HTERT RPE-1 (cell line): ENCODE measurements around the gene HMGCS2.
"Not testable (repeated sequence)": the region's sequence is repeated elsewhere in the genome, so short reads cannot be mapped to it uniquely, and the experiment has no call there.

Experiments
- in situ Hi-C: fragments of 300-500 bp; cut with MboI; formaldehyde crosslinking; loops from 4 replicates; pipeline ENCODE4 v1.14.3; 2020; ENCODE audit warnings: low sequenced_read_pairs

Gene HMGCS2

GRCh38 chr1:119732465-119733168, 36.1 kb downstream of the HMGCS2 start:
- in situ Hi-C loops: no loop called here

DNA sequence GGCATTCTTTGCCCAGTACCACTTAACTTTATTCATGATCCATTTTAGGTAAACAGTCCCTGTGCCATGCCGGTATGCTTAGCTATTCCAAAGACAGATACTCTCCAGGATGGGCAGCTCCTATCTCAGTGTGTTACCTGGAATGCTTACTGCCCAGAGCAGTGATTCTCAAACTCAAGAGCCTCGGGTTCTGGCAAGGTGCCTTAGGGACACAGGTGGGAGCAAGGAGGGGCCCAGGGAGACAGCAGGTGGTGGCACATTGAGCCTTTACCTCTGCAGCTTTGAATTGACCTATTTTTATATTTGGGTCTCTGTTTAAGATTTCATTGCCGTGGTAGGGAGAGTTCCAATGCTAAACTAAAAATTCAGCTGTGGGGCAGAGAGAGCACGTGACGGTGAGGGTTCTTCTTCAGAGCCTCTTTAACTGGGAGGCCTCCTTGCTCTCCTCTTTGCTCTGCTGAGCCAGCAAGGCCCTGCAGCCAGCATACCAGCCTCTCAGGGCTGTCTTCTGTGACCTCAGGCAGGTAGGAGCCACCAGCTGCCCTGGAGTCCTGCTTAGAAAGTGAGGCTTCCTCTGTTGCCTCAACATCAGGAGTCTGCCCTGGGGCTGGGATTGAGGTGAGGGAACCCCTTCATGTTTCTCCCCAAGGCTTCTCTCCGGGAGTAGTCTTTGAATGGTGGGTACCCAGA, 36.8 kb downstream of the HMGCS2 start:
- in situ Hi-C loops: no loop called here

- in situ Hi-C loops: no loop called here
Observed at GRCh38 chr1:119731060-119731459, 37.6 kb downstream of the HMGCS2 start.

DNA sequence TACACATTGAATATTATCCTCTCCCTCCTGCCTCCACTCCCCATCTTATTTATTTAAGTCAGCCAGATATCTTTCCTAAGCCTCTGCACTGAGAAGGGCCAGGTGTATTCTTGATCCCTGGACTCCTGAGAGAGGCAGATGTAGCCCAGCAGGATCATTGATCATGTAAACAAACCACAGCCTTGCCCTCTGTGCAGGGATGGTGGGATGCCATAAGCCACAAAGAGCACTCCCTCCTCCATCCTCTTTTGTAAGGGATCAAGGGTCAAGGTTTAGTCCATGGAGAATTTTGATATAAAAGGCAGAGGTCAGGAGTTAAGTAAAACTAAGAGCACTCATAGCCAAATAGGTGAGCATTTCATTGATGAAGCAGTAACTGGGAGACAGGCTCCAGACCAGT, 39.7 kb downstream of the HMGCS2 start:
- in situ Hi-C loops: no loop called here

DNA sequence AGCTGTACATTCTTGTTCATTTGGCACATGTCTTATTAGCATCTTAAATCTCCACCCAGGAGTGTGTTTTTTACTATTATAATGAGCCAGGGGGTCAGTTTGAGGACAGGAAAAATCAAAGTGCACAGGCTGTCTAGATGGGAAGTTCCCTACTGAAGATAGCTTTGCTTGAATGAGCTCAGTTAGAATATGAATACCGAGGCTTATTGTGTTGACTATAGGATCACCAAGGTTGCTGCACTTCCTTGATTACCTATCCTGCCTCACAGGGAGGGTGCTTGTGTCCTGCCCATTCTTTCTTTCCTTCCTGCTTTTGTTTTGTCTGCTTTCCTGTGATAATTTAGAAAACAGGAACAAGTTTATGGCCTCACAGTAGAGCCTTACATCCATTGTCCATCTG, 40.7 kb downstream of the HMGCS2 start:
- in situ Hi-C loops: no loop called here

DNA sequence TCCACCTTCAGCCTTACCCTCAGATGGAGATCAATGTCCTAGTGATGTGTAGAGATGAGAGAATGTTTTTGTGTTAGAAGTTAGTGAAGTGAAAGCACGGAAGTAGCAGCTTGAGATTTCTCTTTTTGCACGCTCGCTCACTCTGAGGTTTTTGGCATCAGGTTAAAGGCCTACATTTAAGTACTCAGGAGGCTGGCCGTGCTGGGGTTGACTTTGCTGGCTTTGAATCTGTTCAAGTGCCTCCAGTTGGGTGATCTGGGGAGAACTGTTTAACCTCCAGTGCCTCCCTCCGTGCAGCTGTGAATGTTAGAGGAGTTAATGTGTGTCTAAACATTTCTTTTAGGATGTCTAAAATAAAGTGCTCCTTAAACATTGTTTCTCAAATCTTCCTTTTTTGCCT, 43.1 kb downstream of the HMGCS2 start:
- in situ Hi-C loops: no loop called here

GRCh38 chr1:119724611-119725218, 44.0 kb downstream of the HMGCS2 start:
- in situ Hi-C loops: no loop called here

- in situ Hi-C loops: no loop called here
Observed at GRCh38 chr1:119721896-119722295, 46.8 kb downstream of the HMGCS2 start.

- in situ Hi-C loops: no loop called here
Observed at GRCh38 chr1:119720866-119721440, 47.8 kb downstream of the HMGCS2 start.

GRCh38 chr1:119718972-119719371, 49.7 kb downstream of the HMGCS2 start:
- in situ Hi-C loops: no loop called here

DNA sequence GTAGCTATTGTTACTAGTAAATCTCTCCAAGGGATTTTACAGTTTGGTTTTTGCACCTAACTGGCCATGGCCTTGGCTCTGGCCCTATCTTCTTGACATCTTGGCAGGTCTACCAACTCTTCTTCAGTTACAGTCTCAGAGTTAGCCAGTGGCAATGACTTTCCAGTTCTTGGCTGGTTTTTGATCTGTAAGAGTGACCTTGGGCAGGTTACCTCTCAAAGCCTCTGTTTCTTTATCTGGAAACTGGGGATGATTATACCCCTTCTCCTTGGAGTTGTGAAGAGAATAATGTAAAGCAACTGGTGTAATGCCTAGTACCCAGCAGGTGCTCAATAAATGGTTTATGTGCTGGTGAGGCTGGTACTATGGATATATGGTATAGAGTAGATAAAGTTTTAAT, 50.3 kb downstream of the HMGCS2 start:
- in situ Hi-C loops: no loop called here

DNA sequence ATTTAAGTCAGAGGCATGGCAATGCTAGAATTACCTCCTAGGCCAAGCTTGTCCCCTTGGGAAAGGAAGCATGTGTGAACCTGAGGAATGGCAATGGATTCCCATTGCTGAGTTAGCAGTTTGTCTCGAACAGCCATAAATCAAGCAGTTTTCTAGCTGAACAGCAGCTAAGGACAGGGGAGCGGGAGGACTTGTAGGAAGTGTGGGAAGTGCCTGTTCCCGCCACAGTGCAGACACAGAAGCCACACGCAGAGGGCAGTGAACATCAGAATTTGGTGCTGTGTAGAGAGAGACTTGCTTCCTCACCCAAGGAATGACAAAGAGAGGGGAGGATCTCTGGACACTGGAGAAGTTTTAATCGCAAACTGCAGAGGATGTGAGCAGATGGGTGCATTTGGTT, 53.2 kb downstream of the HMGCS2 start:
- in situ Hi-C loops: no loop called here

DNA sequence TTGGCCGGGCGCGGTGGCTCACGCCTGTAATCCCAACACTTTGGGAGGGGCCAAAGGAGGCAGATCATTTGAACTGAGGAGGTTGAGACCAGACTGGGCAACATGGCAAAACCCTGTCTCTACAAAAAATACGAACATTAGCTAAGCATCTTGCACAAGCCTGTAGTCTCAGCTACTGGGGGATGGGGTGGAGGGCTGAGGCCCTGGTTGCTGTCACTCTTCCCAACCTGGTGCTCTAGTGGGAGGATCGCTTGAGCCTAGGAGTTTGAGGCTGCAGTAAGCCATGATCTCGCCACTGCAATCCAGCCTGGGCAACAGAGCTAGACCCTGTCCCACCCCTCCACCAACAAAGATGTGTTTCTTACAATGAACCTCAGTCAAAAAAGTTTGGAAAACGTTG, 54.1 kb downstream of the HMGCS2 start:
- in situ Hi-C loops: no loop called here

DNA sequence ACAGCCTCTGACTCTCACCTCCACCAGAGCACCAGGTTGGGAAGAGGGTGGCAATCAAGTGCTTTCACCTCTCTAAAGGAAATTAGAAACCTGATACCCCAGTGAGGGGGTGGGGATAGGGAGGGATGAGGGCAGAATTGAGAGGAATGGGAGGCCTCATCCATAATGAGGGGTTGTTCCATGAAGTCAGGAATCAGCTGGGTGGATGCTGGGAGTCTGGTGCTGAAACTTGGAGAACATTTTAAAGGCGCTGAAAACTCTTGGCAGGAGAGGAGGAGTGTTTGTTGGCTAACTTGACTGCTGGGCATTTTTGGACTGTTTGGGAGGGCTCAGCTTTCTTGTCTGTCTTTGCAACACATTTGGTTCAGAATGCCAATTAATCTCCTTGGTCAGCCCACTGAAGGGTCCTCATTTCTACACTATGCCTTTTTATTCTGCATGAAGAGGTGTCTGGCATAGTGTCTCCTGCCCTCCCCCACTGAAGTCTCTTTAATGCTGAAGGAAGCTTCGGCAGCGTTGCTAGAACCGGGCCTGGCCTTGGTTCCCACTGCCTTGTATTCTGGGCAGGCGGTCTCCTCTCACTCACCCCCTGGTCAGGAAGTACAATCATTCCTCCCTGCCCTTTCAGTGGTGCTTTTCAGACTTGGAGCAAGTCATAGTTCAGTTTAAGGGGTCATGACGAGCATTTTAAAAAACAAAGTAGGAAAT, 54.8 kb downstream of the HMGCS2 start:
- in situ Hi-C loops: no loop called here

DNA sequence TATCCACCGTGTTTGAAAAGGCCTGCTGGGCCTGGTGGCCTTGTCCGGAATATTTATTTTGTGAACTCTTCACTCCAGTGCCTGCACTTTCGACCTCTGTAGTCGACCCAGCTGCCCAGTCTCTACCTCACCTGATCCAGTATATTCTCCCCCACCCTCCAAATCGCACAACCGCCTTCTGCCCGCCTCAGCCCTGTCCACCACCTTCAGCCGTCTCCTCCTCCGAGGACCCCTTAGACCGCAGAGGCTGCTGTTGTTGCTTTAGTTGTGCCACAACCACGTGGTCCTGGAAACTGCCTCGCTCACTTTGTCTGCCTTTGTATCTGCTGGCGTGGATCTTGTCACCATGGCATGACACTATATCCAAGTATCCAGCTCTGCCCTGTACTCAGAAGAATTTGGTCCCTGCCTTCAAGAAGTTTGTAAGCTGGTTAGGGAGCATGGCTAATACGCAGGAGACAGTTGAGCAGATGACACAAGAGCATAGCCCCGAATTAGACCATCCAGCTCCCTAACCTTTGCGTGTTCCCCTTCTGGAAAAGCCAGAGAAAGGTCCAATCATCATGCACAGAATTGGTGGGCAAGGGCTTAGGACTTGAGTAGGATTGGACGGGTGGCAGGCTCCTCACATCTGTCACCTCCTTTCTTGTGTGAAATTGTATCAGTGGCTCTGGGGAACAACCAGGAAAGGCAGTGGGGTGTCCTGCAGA, 55.5 kb downstream of the HMGCS2 start:
- in situ Hi-C loops: no loop called here

- in situ Hi-C loops: no loop called here
Observed at GRCh38 chr1:119712342-119713038, 56.2 kb downstream of the HMGCS2 start.

DNA sequence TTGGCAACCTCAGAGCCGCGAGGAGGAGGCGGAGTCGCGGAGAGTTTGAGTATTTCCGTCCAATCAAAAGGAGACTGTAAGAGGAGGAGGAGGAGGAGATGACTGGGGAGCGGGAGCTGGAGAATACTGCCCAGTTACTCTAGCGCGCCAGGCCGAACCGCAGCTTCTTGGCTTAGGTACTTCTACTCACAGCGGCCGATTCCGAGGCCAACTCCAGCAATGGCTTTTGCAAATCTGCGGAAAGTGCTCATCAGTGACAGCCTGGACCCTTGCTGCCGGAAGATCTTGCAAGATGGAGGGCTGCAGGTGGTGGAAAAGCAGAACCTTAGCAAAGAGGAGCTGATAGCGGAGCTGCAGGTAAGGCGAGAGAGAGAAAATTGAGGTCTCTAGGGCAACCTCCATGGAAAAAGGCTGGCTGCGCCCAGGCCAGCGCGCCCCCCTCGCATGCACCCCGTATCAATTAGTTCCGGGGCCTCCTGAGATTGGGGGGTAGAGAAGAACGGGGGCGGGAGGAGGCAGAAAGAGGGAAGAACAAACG, 56.8 kb downstream of the HMGCS2 start, which contains the start of gene PHGDH:
PHGDH (plus strand) TSS at position 131 of the 538 bp plus-strand sequence; CDS start at position 220, 89 bp downstream.
- in situ Hi-C loops: no loop called here

- in situ Hi-C loops: not testable (repeated sequence)
Observed at GRCh38 chr1:119711356-119711803, 57.3 kb downstream of the HMGCS2 start.

DNA sequence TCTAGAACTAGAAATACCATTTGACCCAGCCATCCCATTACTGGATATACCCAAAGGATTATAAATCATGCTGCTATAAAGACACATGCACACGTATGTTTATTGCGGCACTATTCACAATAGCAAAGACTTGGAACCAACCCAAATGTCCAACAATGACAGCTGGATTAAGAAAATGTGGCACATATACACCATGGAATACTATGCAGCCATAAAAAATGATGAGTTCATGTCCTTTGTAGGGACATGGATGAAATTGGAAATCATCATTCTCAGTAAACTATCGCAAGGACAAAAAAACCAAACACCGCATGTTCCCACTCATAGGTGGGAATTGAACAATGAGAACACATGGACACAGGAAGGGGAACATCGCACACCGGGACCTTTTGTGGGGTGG, 62.1 kb downstream of the HMGCS2 start:
- in situ Hi-C loops: not testable (repeated sequence)
